Breast epithelium (tissue), 4 donors: ENCODE data around the gene ACOXL. TPM values are rescaled to one million over a fixed set of nuclear protein-coding genes. Genes with fewer than 3 reads are reported as not detected.

Source experiments
- DNase-seq, 2 donors: peaks; one replicate each; pipeline ENCODE4 v3.0.0-alpha.2; 2019; ENCODE audit warnings: low spot score in 2 of 2
- H3K27ac ChIP-seq, 2 donors: fragments of 200-600 bp; sonication (generic) in 1 of 2; one replicate each; pipeline ENCODE4 v1.5.1; 2016 to 2019; ENCODE audit warnings: mild to moderate bottlenecking in 1 of 2
- H3K27me3 ChIP-seq, 2 donors: fragments of 200-600 bp; sonication (generic) in 1 of 2; one replicate each; pipeline versions ENCODE4 v1.5.1 to v1.6.0; 2017 to 2019; ENCODE audit warnings: control low read depth in 1 of 2, mild to moderate bottlenecking in 1 of 2
- H3K36me3 ChIP-seq: fragments of 200-600 bp; one replicate; pipeline ENCODE4 v1.5.1; 2019
- H3K4me1 ChIP-seq, 2 donors: fragments of 200-600 bp; sonication (generic); one replicate each; pipeline ENCODE4 v1.5.1; 2016 to 2019; ENCODE audit warnings: control low read depth in 1 of 2
- H3K4me3 ChIP-seq, 3 donors: fragments of 200-600 bp; sonication (generic); 1 replicate in 2 of 3; 2 replicates in 1 of 3; pipeline ENCODE4 v1.5.1; 2016 to 2019; ENCODE audit warnings: mild to moderate bottlenecking in 3 of 3, moderate library complexity in 2 of 3
- H3K9me3 ChIP-seq, 2 donors: fragments of 200-600 bp; sonication (generic) in 1 of 2; one replicate each; pipeline ENCODE4 v1.5.1; 2016 to 2019; ENCODE audit warnings: control low read depth in 1 of 2
- CTCF ChIP-seq, 3 donors: fragments of 450-650 bp; IDR thresholded peaks; one replicate each; pipeline ENCODE4 v1.5.1; 2016 to 2017; ENCODE audit warnings: antibody characterized with exemption in 3 of 3, mild to moderate bottlenecking in 3 of 3, moderate library complexity in 3 of 3
- POLR2A ChIP-seq: fragments of 450-650 bp; IDR thresholded peaks from one replicate; pipeline ENCODE4 v1.6.1; 2016; ENCODE audit warnings: antibody characterized with exemption, mild to moderate bottlenecking, moderate library complexity
- POLR2AphosphoS5 ChIP-seq, 3 donors: sonication (generic); formaldehyde crosslinking; IDR thresholded peaks; one replicate each; pipeline ENCODE4 v1.6.1; 2017; ENCODE audit warnings: antibody characterized with exemption in 3 of 3
- intact Hi-C: fragments of 100-400 bp; cut with DNase I; formaldehyde crosslinking; loops from one replicate; pipeline ENCODE4 v1.15.1; 2023; ENCODE audit warnings: low total_unique reads
- total RNA-seq, 3 donors: library from RNA; depleted of rRNA; stranded (reverse); fragments of >200 nt; gene quantifications; one replicate each; pipeline ENCODE4 v1.1.0, GENCODE V29; 2016

ACOXL gene
- total RNA-seq, 3 donors from 2014 or later: not detected

DNA sequence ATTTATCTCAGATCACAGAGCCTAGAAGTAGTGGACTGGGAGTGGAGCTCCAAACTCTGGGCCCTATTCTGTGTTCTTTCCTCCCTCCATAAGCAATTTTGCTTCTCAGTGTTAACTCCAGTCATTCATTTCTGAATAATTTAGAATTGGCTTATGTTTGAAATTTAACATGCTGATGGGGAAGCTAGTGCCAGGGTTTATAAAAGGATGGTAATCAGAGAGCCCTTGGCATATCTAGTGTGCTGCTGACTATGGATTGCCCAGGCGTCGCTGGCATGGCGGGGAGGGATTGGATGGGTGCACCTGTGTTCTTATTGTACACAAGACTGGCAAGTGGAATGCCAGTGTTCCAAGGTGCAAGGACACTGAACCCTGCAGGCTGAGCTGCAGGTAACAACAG lies 177.1 kb downstream of the ACOXL start:
- TF ChIP-seq CTCF (IDR thresholded peaks at IDR 0.05) (no peak), POLR2A (no peak), POLR2AphosphoS5 (IDR thresholded peaks at IDR 0.05) (no peak)
- Histone ChIP-seq H3K4me1 (no peaks in the 10 kb centered on the region), H3K9me3 (peaks cover 0 to 15% of the 10 kb centered on the region in 2 donors), H3K27me3 (no peaks in the 10 kb centered on the region), H3K36me3 (no peaks in the 10 kb centered on the region), H3K4me3 (no peak overlapping the region), H3K27ac (no peak overlapping the region)
- no peak for DNase-seq
- intact Hi-C loops: no loop called here

- H3K9me3 ChIP-seq: peaks cover 0 to 15% of the 10 kb centered on the region in 2 donors
- TF ChIP-seq POLR2A: no peak
- TF ChIP-seq CTCF (IDR thresholded peaks at IDR 0.05): no peak
- no peak for TF ChIP-seq POLR2AphosphoS5 (IDR thresholded peaks at IDR 0.05)
- H3K4me3 ChIP-seq: no peak overlapping the region
- H3K36me3 ChIP-seq: no peaks in the 10 kb centered on the region
- DNase-seq: no peak
- H3K27ac ChIP-seq: no peak overlapping the region
- no peaks in the 10 kb centered on the region for H3K27me3 ChIP-seq
- H3K4me1 ChIP-seq: no peaks in the 10 kb centered on the region
- intact Hi-C loops: no loop called here
These were observed 178.1 kb downstream of the ACOXL start for GRCh38 chr2:110910423-110910822.

- H3K9me3 ChIP-seq: peaks cover 0 to 10% of the 10 kb centered on the region in 2 donors
- no peaks in the 10 kb centered on the region for H3K27me3 ChIP-seq
- H3K4me3 ChIP-seq: no peak overlapping the region
- intact Hi-C loops: no loop called here
- no peak overlapping the region for H3K27ac ChIP-seq
- no peaks in the 10 kb centered on the region for H3K4me1 ChIP-seq
- no peak for DNase-seq
- no peak for TF ChIP-seq POLR2A
- TF ChIP-seq CTCF (IDR thresholded peaks at IDR 0.05): no peak
- TF ChIP-seq POLR2AphosphoS5 (IDR thresholded peaks at IDR 0.05): no peak
- no peaks in the 10 kb centered on the region for H3K36me3 ChIP-seq
These were observed 187.4 kb downstream of the ACOXL start for GRCh38 chr2:110919738-110920137.

DNA sequence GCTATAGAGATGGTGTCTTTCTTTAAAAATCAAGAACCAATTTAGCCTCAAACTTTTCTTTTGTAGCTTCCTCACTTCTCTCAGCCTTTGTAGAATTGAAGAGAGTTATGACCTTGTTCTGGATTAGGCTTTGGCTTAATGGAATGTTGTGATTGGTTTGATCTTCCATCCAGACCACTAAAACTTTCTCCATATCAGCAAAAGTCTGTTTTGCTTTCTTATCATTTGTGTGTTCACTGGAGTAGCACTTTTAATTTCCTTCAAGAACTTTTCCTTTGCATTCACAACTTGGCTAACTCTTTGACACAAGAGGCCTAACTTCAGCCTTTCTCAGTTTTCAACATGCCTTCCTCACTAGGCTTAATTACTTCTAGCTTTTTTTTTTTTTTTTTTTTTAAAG lies 193.1 kb downstream of the ACOXL start:
- H3K27me3 ChIP-seq: no peaks in the 10 kb centered on the region
- H3K27ac ChIP-seq: no peak overlapping the region
- no peaks in the 10 kb centered on the region for H3K36me3 ChIP-seq
- H3K4me3 ChIP-seq: no peak overlapping the region
- no peaks in the 10 kb centered on the region for H3K4me1 ChIP-seq
- no peak for DNase-seq
- intact Hi-C loops: no loop called here
- peaks cover 9 to 13% of the 10 kb centered on the region in 2 donors for H3K9me3 ChIP-seq
- TF ChIP-seq POLR2AphosphoS5 (IDR thresholded peaks at IDR 0.05) (no peak), CTCF (IDR thresholded peaks at IDR 0.05) (no peak), POLR2A (no peak)

DNA sequence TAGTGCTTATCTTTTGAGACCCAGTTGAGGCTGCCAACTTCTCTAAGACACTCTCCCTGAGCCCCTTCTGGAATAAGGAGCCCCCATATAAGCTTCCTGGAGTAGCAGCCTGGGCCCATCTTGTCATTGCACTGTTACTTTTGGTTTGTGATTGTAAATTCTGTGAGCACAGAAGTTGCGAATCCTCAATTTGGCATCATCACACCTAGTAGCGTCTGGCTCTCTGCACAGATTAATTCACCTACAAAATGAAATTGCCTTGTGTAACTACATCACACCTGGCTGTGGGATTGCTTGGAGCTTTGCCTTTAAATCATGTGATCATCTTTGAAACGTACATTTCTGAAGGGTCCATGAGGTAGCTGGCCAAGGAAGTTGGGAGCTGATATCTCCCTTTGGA lies 195.2 kb downstream of the ACOXL start:
- Histone ChIP-seq H3K9me3 (peaks cover 9 to 13% of the 10 kb centered on the region in 2 donors), H3K36me3 (no peaks in the 10 kb centered on the region), H3K27ac (no peak overlapping the region), H3K4me3 (no peak overlapping the region), H3K27me3 (no peaks in the 10 kb centered on the region), H3K4me1 (peaks cover 0 to 6% of the 10 kb centered on the region in 2 donors)
- intact Hi-C loops: no loop called here
- TF ChIP-seq CTCF (IDR thresholded peaks at IDR 0.05): no peak
- TF ChIP-seq POLR2A: no peak
- no peak for TF ChIP-seq POLR2AphosphoS5 (IDR thresholded peaks at IDR 0.05)
- no peak for DNase-seq
